GM18519 (cell line): Measurements from ENCODE around the gene DRAP1.

Source experiments
- ATAC-seq: cut with Tn5 transposase; IDR thresholded peaks from one replicate; pipeline ENCODE4 v1.9.1; 2021; ENCODE audit warnings: mild to moderate bottlenecking, moderate library complexity; ENCODE audit not compliant: unreplicated experiment, low FRiP score

Gene DRAP1, protein sequence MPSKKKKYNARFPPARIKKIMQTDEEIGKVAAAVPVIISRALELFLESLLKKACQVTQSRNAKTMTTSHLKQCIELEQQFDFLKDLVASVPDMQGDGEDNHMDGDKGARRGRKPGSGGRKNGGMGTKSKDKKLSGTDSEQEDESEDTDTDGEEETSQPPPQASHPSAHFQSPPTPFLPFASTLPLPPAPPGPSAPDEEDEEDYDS

DNA sequence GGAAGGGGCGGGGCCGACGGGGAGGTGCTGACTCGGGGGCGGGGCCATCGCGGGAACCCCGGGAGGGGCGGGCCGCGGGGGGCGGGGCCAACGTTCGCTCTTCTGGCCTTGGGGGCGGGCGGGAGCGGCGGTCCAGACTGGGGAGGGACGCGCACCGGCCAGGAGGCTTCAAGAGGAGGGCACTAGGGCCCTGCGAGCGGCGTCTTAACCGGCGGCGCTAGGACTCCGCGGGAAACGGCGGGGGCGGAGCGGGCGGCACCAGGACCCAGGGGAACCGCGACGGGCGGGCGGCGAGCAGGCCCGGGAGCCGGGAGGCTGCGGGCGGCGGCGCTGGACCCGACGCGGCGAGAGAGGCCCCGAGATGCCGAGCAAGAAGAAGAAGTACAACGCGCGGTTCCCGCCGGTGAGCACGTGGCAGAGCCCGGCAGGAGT is at the start of gene DRAP1:
Gene DRAP1, plus strand, starts transcription at position 286 of the 432 bp plus-strand sequence. Its CDS starts 76 bp downstream, at position 362.
- peak; percentile 67 for ATAC-seq

GRCh38 chr11:65869643-65870306 is 49.5 kb upstream of the DRAP1 start:
- ATAC-seq: no peak

DNA sequence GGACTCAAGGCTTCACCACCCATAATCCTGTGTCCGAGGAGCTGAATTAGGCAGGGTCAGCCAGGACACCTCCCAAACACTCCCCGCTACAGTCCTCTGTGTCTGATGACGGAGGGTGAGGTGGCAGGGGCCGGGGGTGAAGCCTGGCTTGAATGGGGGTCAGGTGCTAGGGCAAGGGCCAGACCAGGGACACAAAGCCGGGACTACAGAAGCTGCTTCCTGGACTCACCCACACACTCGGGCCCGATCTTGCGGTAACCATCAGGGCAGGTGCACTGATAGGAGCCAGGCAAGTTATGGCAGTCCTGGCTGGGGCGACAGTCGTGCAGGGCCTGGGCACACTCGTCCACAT is 48.9 kb upstream of the DRAP1 start:
- no peak for ATAC-seq

DNA sequence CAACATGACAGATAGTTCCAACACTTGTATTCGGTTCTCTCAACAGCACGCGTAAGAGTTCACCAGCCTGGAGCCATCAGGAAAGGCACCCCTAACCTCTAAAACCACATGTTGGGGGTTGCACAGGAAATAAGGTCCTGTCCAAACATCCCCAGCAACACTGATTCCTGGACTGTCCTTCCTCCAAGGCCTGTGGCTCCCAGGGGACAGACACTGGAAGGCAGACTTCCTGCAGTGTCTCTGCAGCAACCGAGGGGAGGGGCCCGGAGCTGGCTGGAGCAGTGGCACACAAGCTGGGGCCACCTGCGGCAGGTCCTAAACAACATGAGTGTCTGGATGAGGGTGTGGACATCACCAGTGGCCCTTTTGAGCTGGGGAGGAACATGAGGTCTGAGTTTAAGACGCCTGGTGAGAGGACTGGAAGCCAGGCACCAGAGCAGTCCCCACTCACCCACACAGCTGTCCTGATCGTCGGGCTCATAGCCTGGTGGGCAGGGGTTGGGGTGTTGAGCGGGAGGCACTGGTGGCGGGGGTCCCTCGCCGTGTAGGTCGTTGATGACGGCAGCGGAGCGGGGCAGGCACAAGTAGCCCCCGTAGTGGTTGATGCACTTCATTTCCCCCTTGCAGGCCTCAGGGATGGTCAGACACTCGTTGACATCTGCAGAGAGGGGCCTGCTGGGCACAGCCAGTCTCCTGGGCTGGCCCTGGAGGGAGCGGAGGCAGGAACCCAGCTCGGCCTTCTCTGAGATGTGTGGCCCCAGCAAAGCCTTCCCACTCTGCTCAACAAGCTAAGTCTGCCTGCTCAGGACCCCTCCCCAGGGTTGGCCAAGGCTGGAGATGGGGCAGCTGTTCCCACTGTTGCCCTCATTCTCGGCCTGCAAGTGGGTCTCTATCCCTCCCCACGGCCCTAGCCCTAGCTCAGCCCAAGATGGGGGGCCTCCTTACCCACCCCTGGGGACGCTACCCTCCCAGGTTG is 48.2 kb upstream of the DRAP1 start:
- no peak for ATAC-seq

- ATAC-seq: no peak
These were observed 47.2 kb upstream of the DRAP1 start for GRCh38 chr11:65871811-65872548.

GRCh38 chr11:65872586-65873317 is 46.5 kb upstream of the DRAP1 start, which contains the start of gene EFEMP2:
Gene EFEMP2, minus strand, starts transcription at chr11:65872800. Its CDS starts 446 bp downstream, at chr11:65872354.
- no peak for ATAC-seq

DNA sequence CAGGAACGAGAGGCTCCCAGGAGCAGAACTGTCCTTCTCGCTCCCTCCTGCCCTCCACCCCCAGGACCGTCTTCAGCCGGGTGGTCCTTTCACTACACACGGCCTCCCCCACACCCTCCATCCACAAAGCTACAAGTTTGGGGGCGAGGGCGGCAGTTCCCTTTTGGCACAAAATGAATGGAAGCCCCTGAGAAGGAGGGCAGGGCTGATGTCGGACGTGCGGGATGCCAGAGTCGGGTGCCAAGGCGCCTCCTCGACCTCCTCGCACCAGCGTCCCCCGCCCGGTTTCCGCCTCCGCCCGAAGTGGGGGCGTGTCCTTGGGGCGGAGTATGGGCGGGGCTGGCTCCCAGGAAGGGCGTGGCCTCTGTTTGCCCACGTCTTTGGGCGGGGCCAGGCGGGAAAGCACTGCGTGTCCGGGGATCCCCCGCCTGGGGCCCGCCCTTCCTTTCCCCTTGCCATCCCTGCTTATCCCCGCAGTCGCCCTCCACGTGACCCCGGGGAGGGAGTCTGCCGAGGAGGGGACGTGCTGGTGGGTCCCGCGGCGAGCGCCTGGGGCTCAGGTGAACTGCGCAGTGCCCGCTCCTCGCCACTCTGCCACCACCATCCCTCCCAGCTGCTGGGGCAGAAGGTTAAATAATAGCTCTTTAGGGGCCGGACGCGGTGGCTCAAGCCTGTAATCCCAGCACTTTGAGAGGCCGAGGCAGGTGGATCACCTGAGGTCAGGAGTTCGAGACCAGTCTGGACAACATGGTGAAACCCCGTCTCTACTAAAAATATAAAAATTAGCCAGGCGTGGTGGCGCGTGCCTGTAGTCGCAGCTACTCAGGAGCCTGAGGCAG is 45.7 kb upstream of the DRAP1 start:
- ATAC-seq: no peak

- ATAC-seq: no peak
These were observed 39.6 kb upstream of the DRAP1 start, which contains the start of gene CTSW for GRCh38 chr11:65879617-65880016. Gene CTSW, plus strand, starts transcription at chr11:65879837. Its CDS starts 18 bp downstream, at chr11:65879855.

- no peak for ATAC-seq
These were observed 39.2 kb upstream of the DRAP1 start for GRCh38 chr11:65880027-65880426.

- ATAC-seq: no peak
These were observed 38.3 kb upstream of the DRAP1 start for GRCh38 chr11:65880844-65881421.

GRCh38 chr11:65882120-65883057 is 36.8 kb upstream of the DRAP1 start:
- no peak for ATAC-seq

DNA sequence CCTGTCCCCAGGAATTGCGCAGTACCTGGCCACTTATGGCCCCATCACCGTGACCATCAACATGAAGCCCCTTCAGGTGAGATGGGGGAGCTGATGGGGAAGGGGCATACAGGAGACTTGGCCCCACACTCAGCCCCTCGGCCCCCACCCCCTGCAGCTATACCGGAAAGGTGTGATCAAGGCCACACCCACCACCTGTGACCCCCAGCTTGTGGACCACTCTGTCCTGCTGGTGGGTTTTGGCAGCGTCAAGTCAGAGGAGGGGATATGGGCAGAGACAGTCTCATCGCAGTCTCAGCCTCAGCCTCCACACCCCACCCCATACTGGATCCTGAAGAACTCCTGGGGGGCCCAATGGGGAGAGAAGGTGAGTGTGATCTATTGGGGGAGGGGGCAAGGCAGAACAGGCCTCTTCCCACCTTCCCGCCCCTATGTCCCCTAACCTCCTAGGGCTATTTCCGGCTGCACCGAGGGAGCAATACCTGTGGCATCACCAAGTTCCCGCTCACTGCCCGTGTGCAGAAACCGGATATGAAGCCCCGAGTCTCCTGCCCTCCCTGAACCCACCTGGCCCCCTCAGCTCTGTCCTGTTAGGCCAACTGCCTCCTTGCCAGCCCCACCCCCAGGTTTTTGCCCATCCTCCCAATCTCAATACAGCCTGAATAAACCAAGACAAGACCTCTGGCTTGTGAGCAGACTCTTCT is 36.0 kb upstream of the DRAP1 start:
- no peak for ATAC-seq

DNA sequence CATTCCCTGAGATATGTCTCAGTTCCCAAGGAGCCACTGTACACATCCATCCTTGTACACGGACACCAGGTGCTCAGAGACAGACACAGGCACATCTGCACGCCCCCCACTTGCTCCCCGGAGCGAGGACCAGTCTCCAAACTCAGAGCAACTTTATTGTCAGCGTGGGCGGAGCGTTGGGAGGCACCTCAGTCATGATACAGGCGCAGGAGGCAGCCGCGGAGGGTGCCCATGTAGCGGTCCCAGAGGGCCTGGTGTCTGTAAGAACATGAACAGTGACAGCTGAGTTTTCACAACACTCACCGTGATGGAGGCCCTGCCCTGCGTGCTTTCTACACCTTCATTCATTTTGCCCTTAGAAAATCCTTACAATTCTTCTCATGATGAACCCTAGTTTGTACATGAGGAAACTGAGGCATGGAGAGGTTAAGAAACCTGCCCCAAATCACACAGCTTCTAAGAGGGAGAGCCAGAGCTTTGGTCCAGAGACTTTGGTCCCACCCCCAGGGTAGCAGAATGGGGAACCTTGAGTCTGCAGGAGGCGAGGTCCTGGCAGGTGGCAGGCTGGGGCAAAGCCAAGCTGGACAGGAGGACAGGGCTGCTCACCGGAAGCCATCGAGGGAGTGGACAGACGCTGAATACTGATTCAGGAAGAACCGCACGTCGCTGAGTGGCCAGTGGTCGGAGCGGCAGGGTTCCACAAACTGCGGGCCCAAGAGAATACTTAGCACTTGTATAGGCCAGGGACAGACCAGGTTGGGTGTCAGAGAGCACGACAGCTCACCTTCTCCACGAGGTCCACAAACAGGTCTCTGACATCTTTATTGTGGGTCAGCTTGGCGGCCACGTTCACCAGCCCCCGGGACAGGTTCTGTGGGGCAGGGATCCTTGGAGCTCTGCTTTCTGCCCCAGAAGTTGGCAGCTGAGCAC is 35.2 kb upstream of the DRAP1 start:
- ATAC-seq: no peak

GRCh38 chr11:65884716-65885092 is 34.5 kb upstream of the DRAP1 start:
- no peak for ATAC-seq

DNA sequence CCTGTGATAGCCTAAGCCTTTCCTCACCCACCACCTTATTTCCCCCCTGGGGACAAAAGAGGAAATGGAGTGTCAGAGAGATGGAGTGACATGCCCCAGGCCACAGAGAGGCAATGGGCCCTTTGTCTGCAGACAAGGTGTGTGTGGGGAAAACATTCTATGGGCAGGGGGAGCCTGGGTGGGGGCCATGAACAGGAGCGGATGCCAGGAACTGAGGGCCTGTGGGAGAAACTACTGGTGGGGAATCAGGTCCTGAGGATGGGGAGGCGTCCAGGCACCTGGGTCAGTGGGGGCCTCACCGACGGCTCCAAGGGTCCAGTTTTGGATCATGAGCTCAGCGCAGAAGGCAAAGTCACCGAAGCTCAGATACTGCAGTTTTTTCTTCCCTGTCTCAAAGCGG is 34.0 kb upstream of the DRAP1 start:
- ATAC-seq: no peak
